ENCODE measurements around the gene STMP1. TPM values are rescaled to one million over a fixed set of nuclear protein-coding genes. Genes with fewer than 3 reads are reported as not detected.

Gene STMP1
- total and polyA plus RNA-seq, 2 of the 8 experiments (the other 6 are each of a cell fraction or from before 2014, with no cell fraction given): 22.7 to 36.7 TPM

GRCh38 chr7:135666156-135666555 lies 3.8 kb downstream of the STMP1 start:
- Histone ChIP-seq H3K56ac (replicated peaks; ENCODE audit: insufficient read length, low read depth, low read length) (no peak overlapping the region), H3K36me3 (ENCODE audit: control insufficient read depth in 2 of 4, insufficient read depth in 4 of 4, low read length in 3 of 4) (peaks cover 0 to 4% (median 0%) of the 10 kb centered on the region in 4 experiments; a peak in 1 of 8 replicates), H3K27me3 (replicated peaks in 1 of 4; ENCODE audit: control insufficient read depth in 3 of 4, extremely low read depth in 1 of 4, insufficient read depth in 3 of 4, low read length in 3 of 4) (no peaks in the 10 kb centered on the region), H3K79me2 (ENCODE audit: control insufficient read depth in 1 of 2, insufficient read depth in 2 of 2, low read length in 2 of 2) (peaks cover 3 to 85% of the 10 kb centered on the region in 2 experiments), H4K5ac (ENCODE audit: insufficient read length, low read depth, low read length) (no peak overlapping the region), H2BK120ac (replicated peaks; ENCODE audit: low read depth, low read length) (no peak overlapping the region), H3K9me3 (ENCODE audit: insufficient read depth in 2 of 2, low read depth in 1 of 2, low read length in 1 of 2) (peaks cover 0 to 4% of the 10 kb centered on the region in 2 experiments; a peak in 2 of 4 replicates), H3K79me1 (ENCODE audit: low read depth, low read length) (peaks cover 5% of the 10 kb centered on the region; the same call in 1 of the 2 replicates), H2BK20ac (ENCODE audit: low read length) (no peak overlapping the region), H2AK5ac (ENCODE audit: low read depth, low read length) (no peak overlapping the region), H2BK12ac (ENCODE audit: low read depth, low read length) (no peak overlapping the region), H3K4me3 (ENCODE audit: extremely low read depth in 1 of 4, insufficient read depth in 2 of 4, low read depth in 3 of 4, low read length in 4 of 4) (no peak overlapping the region), H4K8ac (ENCODE audit: extremely low read depth, insufficient read depth, low read length) (no peak overlapping the region), H3K4me2 (ENCODE audit: insufficient read depth in 1 of 2, low read depth in 2 of 2, low read length in 2 of 2) (no peak overlapping the region), H4K91ac (replicated peaks; ENCODE audit: insufficient read length, low read length) (no peak overlapping the region), H3K23me2 (ENCODE audit: low read depth, low read length) (peaks cover 2% of the 10 kb centered on the region; the same call in 1 of the 2 replicates), H2BK15ac (ENCODE audit: low read length) (no peak overlapping the region), H3K23ac (ENCODE audit: insufficient read length) (no peak overlapping the region), H3K14ac (ENCODE audit: insufficient read length) (no peak overlapping the region), H3K27ac (ENCODE audit: low read depth, low read length) (no peak overlapping the region), H4K20me1 (replicated peaks in 1 of 2; ENCODE audit: control insufficient read depth in 1 of 2, insufficient read depth in 2 of 2, low read length in 2 of 2) (peaks cover 0 to 1% of the 10 kb centered on the region in 2 experiments), H2BK5ac (ENCODE audit: low read depth, low read length) (no peak overlapping the region), H3K18ac (ENCODE audit: extremely low read depth, low read length) (no peak overlapping the region), H3K4ac (replicated peaks; ENCODE audit: insufficient read length, low read depth, low read length) (no peak overlapping the region), H3K4me1 (replicated peaks in 1 of 4; ENCODE audit: control insufficient read depth in 3 of 4, insufficient read depth in 4 of 4, low read length in 3 of 4) (no peaks in the 10 kb centered on the region; a peak in 2 of 7 replicates), H3K9ac (replicated peaks in 1 of 4; ENCODE audit: extremely low read depth in 1 of 4, low read depth in 3 of 4, low read length in 3 of 4) (no peak overlapping the region), H2AFZ (ENCODE audit: low read length) (no peak overlapping the region)
- WGBS, 2 experiments (ENCODE audit: extremely low coverage in 1 of 2, insufficient coverage in 1 of 2, insufficient read length in 1 of 2, insufficient replicate concordance in 2 of 2, low coverage in 1 of 2, low lambda C conversion rate in 2 of 2, missing lambda C conversion rate in 1 of 2): 97% methylated on average over 11 of the region's 11 CpGs; no CpG with 5 or more reads in 1 of the 2 experiments
- no peak for DNase-seq (ENCODE audit: low read depth in 1 of 2, low spot score in 2 of 2)
- POLR2A ChIA-PET (ENCODE audit: partially characterized antibody): interaction anchor here (0.7 kb wide), 1 partner anchor 45 kb away, joined by 3 read pairs; no protein-coding TSS in a partner anchor
- CTCF ChIA-PET (ENCODE audit: partially characterized antibody): interaction anchor here (0.5 to 2.2 kb wide), 6 partner anchors 15 to 184 kb away, joined by 3 to 8 read pairs (median 3); no protein-coding TSS in a partner anchor
- no peak for TF ChIP-seq SP1 (IDR thresholded peaks at IDR 0.05; ENCODE audit: low read depth, low read length)
- no peak for FAIRE-seq

Data from H1 (cell line).